Ishikawa (cell line): Measurements from ENCODE around the gene TP53BP1.

Source experiments
- CEBPB ChIP-seq: IDR thresholded peaks from 2 replicates; pipeline ENCODE4 v1.6.1; 2012
- CREB1 ChIP-seq: IDR thresholded peaks from 2 replicates; pipeline ENCODE4 v1.6.1; 2012; ENCODE audit warnings: low read depth
- EGR1 ChIP-seq: IDR thresholded peaks from 2 replicates; pipeline ENCODE4 v1.6.1; 2012
- EP300 ChIP-seq: IDR thresholded peaks from 2 replicates; pipeline ENCODE4 v1.6.1; 2012; ENCODE audit warnings: borderline replicate concordance
- NFIC ChIP-seq: IDR thresholded peaks from 2 replicates; pipeline ENCODE4 v1.6.1; 2012
- RAD21 ChIP-seq: IDR thresholded peaks from 2 replicates; pipeline ENCODE4 v1.6.1; 2012; ENCODE audit warnings: low read depth
- TEAD4 ChIP-seq: IDR thresholded peaks from 2 replicates; pipeline ENCODE4 v1.6.1; 2012
- YY1 ChIP-seq: IDR thresholded peaks from 2 replicates; pipeline ENCODE4 v1.6.1; 2012; ENCODE audit warnings: low read depth
- TF ChIP-seq, protein P1 (sequence below): IDR thresholded peaks from 2 replicates; pipeline ENCODE4 v1.6.1; 2012
- TF ChIP-seq, protein P2 (sequence below): IDR thresholded peaks from 2 replicates; pipeline ENCODE4 v1.6.1; 2012; ENCODE audit warnings: low read depth, mild to moderate bottlenecking

DNA sequence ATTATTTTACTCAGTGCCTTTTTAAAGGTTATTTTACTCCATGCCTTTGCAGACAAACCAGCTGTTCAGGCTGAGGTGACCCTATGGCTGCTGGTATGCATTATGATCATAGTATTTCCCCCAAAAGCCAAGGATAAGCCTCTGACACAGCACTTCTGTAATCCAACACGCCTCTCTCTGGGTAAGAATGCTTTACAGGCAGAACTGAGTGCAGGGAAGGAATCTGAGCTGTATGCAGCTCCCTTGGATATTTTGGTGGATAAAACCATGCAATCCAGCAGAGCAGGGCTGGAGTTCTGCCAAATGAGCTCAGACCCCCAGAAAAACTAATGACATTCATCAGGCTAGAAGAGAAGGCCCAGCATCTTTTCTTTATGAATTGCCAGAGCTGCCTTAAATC, 12.8 kb upstream of the TP53BP1 start:
- TF ChIP-seq, protein P1, sequence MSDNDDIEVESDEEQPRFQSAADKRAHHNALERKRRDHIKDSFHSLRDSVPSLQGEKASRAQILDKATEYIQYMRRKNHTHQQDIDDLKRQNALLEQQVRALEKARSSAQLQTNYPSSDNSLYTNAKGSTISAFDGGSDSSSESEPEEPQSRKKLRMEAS: no peak
- TF ChIP-seq, protein P2, sequence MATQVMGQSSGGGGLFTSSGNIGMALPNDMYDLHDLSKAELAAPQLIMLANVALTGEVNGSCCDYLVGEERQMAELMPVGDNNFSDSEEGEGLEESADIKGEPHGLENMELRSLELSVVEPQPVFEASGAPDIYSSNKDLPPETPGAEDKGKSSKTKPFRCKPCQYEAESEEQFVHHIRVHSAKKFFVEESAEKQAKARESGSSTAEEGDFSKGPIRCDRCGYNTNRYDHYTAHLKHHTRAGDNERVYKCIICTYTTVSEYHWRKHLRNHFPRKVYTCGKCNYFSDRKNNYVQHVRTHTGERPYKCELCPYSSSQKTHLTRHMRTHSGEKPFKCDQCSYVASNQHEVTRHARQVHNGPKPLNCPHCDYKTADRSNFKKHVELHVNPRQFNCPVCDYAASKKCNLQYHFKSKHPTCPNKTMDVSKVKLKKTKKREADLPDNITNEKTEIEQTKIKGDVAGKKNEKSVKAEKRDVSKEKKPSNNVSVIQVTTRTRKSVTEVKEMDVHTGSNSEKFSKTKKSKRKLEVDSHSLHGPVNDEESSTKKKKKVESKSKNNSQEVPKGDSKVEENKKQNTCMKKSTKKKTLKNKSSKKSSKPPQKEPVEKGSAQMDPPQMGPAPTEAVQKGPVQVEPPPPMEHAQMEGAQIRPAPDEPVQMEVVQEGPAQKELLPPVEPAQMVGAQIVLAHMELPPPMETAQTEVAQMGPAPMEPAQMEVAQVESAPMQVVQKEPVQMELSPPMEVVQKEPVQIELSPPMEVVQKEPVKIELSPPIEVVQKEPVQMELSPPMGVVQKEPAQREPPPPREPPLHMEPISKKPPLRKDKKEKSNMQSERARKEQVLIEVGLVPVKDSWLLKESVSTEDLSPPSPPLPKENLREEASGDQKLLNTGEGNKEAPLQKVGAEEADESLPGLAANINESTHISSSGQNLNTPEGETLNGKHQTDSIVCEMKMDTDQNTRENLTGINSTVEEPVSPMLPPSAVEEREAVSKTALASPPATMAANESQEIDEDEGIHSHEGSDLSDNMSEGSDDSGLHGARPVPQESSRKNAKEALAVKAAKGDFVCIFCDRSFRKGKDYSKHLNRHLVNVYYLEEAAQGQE: no peak
- TF ChIP-seq EP300 (no peak), NFIC (no peak), EGR1 (no peak), YY1 (no peak), CREB1 (no peak), CEBPB (no peak), RAD21 (no peak), TEAD4 (no peak)
